B cell (primary cell): Measurements from ENCODE around the gene GAREM1. TPM values are rescaled to one million over a fixed set of nuclear protein-coding genes. Genes with fewer than 3 reads are reported as not detected.

Source experiments
- ATAC-seq: fragments of 200-7000 bp; cut with Tn5 transposase; one replicate; pipeline ENCODE4 v1.10.0; 2021; ENCODE audit warnings: low read depth, mild to moderate bottlenecking, moderate number of reproducible peaks, moderate library complexity
- CTCF ChIA-PET: fragments of 350-600 bp; sonication (Branson Sonifier 250); formaldehyde crosslinking; loops from one replicate; lab custom pipeline; 2021; ENCODE audit warnings: antibody characterized with exemption, inconsistent platforms; lab: Charles Lee
- POLR2A ChIA-PET: fragments of 350-600 bp; sonication (Branson Sonifier 250); formaldehyde crosslinking; loops from one replicate; lab custom pipeline; 2021; ENCODE audit warnings: antibody characterized with exemption; lab: Charles Lee
- DNase-seq: peaks from one replicate; pipeline ENCODE4 v3.0.0; 2013
- H2AFZ ChIP-seq: 2 replicates; pipeline ENCODE4 v1.6.1; 2012; ENCODE audit warnings: mild to moderate bottlenecking, low read depth, low read length; ENCODE audit not compliant: insufficient read depth, poor library complexity, severe bottlenecking
- H3K27ac ChIP-seq, 2 donors: 1 replicate in 1 of 2; 2 replicates in 1 of 2; pipeline ENCODE4 v1.5.1; 2012 to 2013; ENCODE audit warnings: low read length in 2 of 2, mild to moderate bottlenecking in 2 of 2, moderate library complexity in 1 of 2
- H3K27me3 ChIP-seq, 4 experiments: fragments of 200-600 bp in 1 of 4; sonication (generic) in 1 of 4; replicated peaks in 1 of 4; 1 replicate in 2 of 4; 2 replicates in 2 of 4; pipeline versions ENCODE4 v1.6.1 to v1.7.0; 2013 to 2016; ENCODE audit warnings: low read length in 3 of 4, mild to moderate bottlenecking in 2 of 4, mixed read lengths in 1 of 4, moderate library complexity in 1 of 4; ENCODE audit not compliant: insufficient read depth in 4 of 4, control insufficient read depth in 3 of 4; ENCODE audit errors: control extremely low read depth in 1 of 4
- H3K36me3 ChIP-seq, 2 experiments: replicated peaks in 1 of 2; 1 replicate in 1 of 2; 2 replicates in 1 of 2; pipeline versions ENCODE4 v1.6.1 to v1.7.1; 2013; ENCODE audit warnings: low read length in 1 of 2; ENCODE audit not compliant: insufficient read depth in 2 of 2, control insufficient read depth in 1 of 2; ENCODE audit errors: control extremely low read depth in 1 of 2, extremely low read depth in 1 of 2
- H3K4me1 ChIP-seq, 2 donors: fragments of 200-600 bp in 1 of 2; sonication (generic) in 1 of 2; 1 replicate in 1 of 2; 2 replicates in 1 of 2; pipeline versions ENCODE4 v1.5.1 to v1.6.1; 2013 to 2017; ENCODE audit warnings: low read length in 2 of 2; ENCODE audit not compliant: control insufficient read depth in 2 of 2, insufficient read depth in 2 of 2
- H3K4me2 ChIP-seq: replicated peaks from 2 replicates; pipeline ENCODE3; 2012; ENCODE audit warnings: mild to moderate bottlenecking, low read depth, low read length; ENCODE audit not compliant: poor library complexity, severe bottlenecking
- H3K4me3 ChIP-seq, 5 experiments: fragments of 200-600 bp in 1 of 5; sonication (generic) in 1 of 5; 1 replicate in 3 of 5; 2 replicates in 2 of 5; pipeline versions ENCODE4 v1.5.1 to v1.7.0; 2011 to 2016; ENCODE audit warnings: low read length in 4 of 5, mild to moderate bottlenecking in 4 of 5, low read depth in 2 of 5, control low read depth in 1 of 5, moderate library complexity in 1 of 5; ENCODE audit not compliant: insufficient read depth in 1 of 5; ENCODE audit errors: control extremely low read depth in 1 of 5, extremely low read depth in 1 of 5
- H3K79me2 ChIP-seq: fragments of 200-600 bp; sonication (generic); one replicate; pipeline ENCODE4 v1.6.0; 2016; ENCODE audit warnings: low read length; ENCODE audit not compliant: control insufficient read depth, insufficient read depth
- H3K9ac ChIP-seq: fragments of 200-600 bp; sonication (generic); 2 replicates; pipeline ENCODE4 v1.6.1; 2017; ENCODE audit warnings: mild to moderate bottlenecking, low read length, moderate library complexity
- H3K9me3 ChIP-seq, 3 donors: one replicate each; pipeline versions ENCODE4 v1.6.1 to v1.7.1; 2013; ENCODE audit warnings: low read length in 2 of 3; ENCODE audit not compliant: control insufficient read depth in 2 of 3, insufficient read depth in 1 of 3; ENCODE audit errors: control extremely low read depth in 1 of 3
- H4K20me1 ChIP-seq: 2 replicates; pipeline ENCODE4 v1.6.0; 2012; ENCODE audit warnings: mild to moderate bottlenecking, low read length; ENCODE audit not compliant: insufficient read depth, control insufficient read depth, poor library complexity, severe bottlenecking
- H3K27ac Mint-ChIP-seq: one replicate; pipeline ENCODE4 v1.8.0; 2021; ENCODE audit warnings: mixed read lengths
- H3K27me3 Mint-ChIP-seq: one replicate; pipeline ENCODE4 v1.8.0; 2021; ENCODE audit warnings: mixed read lengths
- H3K4me1 Mint-ChIP-seq: one replicate; pipeline ENCODE4 v1.8.0; 2021; ENCODE audit warnings: mixed read lengths
- H3K4me3 Mint-ChIP-seq: one replicate; pipeline ENCODE4 v1.8.0; 2021; ENCODE audit warnings: mixed read lengths
- H3K9me3 Mint-ChIP-seq: one replicate; pipeline ENCODE4 v1.8.0; 2022; ENCODE audit warnings: mixed read lengths; ENCODE audit not compliant: insufficient read depth
- CTCF ChIP-seq: fragments of 200-600 bp; IDR thresholded peaks from one replicate; pipeline ENCODE4 v1.8.0; 2022; ENCODE audit warnings: antibody characterized with exemption, mild to moderate bottlenecking
- EZH2 ChIP-seq: IDR thresholded peaks from 2 replicates; pipeline ENCODE4 v1.6.1; 2012; ENCODE audit warnings: borderline replicate concordance, low read depth, mild to moderate bottlenecking, moderate library complexity, low read length; ENCODE audit not compliant: insufficient read depth, poor library complexity, severe bottlenecking
- WGBS: methylation state at CpG from one replicate; pipeline ENCODE4 v1.1.5; 2013; ENCODE audit warnings: missing lambda C conversion rate; ENCODE audit not compliant: insufficient coverage; 5-methylcytosine and 5-hydroxymethylcytosine counted together
- intact Hi-C: fragments of 100-400 bp; cut with micrococcal nuclease; formaldehyde crosslinking; loops from one replicate; pipeline ENCODE4 v1.10.0; 2022
- polyA plus RNA-seq: library from polyadenylated mRNA; depleted of rRNA; stranded (reverse); fragments of >200 nt; gene quantifications from 2 replicates; pipeline ENCODE4 v1.2.3, GENCODE V29; 2012
- total RNA-seq, 2 donors: library from RNA; stranded (reverse); fragments of 120-200 nt in 1 of 2; gene quantifications; 1 replicate in 1 of 2; 2 replicates in 1 of 2; pipeline versions ENCODE4 v1.2.3 to v1.2.4, GENCODE V29; 2013 to 2022

GAREM1 gene
- total and polyA plus RNA-seq, 2 donors (not counting 1 experiment from before 2014, with no cell fraction given), result not detected

- CTCF ChIA-PET, result interaction anchor here (0.7 kb wide), 1 partner anchor 564 kb away, joined by 6 read pairs; no protein-coding TSS in a partner anchor
These were observed 10.4 kb downstream of the GAREM1 start for GRCh38 chr18:32460171-32460731.

More at GRCh38 chr18:32460171-32460731, 10.4 kb downstream of the GAREM1 start:
- WGBS, result 95% methylated on average over 3 of the region's 4 CpGs
- DNase-seq (no peak), ATAC-seq (no peak)
- Histone ChIP-seq H3K79me2 (no peaks in the 10 kb centered on the region), H3K4me1 (no peaks in the 10 kb centered on the region), H3K36me3 (no peaks in the 10 kb centered on the region), H4K20me1 (no peaks in the 10 kb centered on the region), H3K9me3 (no peaks in the 10 kb centered on the region), H3K4me2 (no peak overlapping the region), H2AFZ (no peak overlapping the region), H3K4me3 (no peak overlapping the region), H3K27me3 (peaks cover 0 to 16% (median 2%) of the 10 kb centered on the region in 4 experiments), H3K9ac (no peak overlapping the region), H3K27ac (no peak overlapping the region)
- no peaks in the 10 kb centered on the region for H3K9me3 Mint-ChIP-seq
- H3K27ac Mint-ChIP-seq, result no peak overlapping the region
- no peaks in the 10 kb centered on the region for H3K4me1 Mint-ChIP-seq
- peaks cover 36% of the 10 kb centered on the region for H3K27me3 Mint-ChIP-seq
- H3K4me3 Mint-ChIP-seq, result no peak overlapping the region
- POLR2A ChIA-PET, result no interaction called here
- TF ChIP-seq CTCF (no peak), EZH2 (no peak)
- intact Hi-C loops, result no loop called here
